Coronary artery (tissue), 2 donors: ENCODE data around the gene SLC2A6.

Experiments
- DNase-seq: peaks from one replicate; pipeline ENCODE4 v3.0.0-alpha.2; 2017; ENCODE audit warnings: low spot score
- H3K27ac ChIP-seq, 2 donors: fragments of 200-600 bp; sonication (generic); one replicate each; pipeline ENCODE4 v1.5.1; 2016 to 2019
- H3K4me3 ChIP-seq: fragments of 200-600 bp; sonication (generic); 2 replicates; pipeline ENCODE4 v1.5.1; 2016; ENCODE audit warnings: mild to moderate bottlenecking, moderate library complexity
- TF ChIP-seq, protein P1 (sequence below): fragments of 200-600 bp; sonication (generic); IDR thresholded peaks from one replicate; pipeline ENCODE4 v1.5.1; 2019; ENCODE audit warnings: antibody characterized with exemption

The SLC2A6 gene

DNA sequence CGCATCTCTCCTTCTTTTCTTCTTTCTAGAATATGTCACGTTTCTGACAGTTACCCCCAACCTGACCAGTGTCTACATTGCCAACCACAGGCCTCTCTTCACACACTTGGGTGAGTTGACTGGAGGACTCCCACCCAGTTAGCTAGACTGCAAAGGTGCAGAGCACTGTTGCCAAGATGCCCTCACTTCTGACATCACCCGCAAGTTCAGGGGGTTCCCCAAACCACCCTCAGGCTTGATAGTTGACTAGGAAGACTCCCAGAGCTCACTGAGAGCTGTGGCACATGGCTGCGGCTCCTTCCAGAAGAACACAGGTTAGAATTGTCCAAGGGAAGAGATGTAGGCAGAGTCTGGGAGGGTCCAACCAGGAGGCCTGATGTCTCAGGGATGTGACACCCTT is 39.6 kb downstream of the SLC2A6 start:
- TF ChIP-seq, protein P1, sequence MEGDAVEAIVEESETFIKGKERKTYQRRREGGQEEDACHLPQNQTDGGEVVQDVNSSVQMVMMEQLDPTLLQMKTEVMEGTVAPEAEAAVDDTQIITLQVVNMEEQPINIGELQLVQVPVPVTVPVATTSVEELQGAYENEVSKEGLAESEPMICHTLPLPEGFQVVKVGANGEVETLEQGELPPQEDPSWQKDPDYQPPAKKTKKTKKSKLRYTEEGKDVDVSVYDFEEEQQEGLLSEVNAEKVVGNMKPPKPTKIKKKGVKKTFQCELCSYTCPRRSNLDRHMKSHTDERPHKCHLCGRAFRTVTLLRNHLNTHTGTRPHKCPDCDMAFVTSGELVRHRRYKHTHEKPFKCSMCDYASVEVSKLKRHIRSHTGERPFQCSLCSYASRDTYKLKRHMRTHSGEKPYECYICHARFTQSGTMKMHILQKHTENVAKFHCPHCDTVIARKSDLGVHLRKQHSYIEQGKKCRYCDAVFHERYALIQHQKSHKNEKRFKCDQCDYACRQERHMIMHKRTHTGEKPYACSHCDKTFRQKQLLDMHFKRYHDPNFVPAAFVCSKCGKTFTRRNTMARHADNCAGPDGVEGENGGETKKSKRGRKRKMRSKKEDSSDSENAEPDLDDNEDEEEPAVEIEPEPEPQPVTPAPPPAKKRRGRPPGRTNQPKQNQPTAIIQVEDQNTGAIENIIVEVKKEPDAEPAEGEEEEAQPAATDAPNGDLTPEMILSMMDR, result no peak
- H3K4me3 ChIP-seq, result no peak overlapping the region
- DNase-seq, result no peak
- H3K27ac ChIP-seq, result no peak overlapping the region

DNA sequence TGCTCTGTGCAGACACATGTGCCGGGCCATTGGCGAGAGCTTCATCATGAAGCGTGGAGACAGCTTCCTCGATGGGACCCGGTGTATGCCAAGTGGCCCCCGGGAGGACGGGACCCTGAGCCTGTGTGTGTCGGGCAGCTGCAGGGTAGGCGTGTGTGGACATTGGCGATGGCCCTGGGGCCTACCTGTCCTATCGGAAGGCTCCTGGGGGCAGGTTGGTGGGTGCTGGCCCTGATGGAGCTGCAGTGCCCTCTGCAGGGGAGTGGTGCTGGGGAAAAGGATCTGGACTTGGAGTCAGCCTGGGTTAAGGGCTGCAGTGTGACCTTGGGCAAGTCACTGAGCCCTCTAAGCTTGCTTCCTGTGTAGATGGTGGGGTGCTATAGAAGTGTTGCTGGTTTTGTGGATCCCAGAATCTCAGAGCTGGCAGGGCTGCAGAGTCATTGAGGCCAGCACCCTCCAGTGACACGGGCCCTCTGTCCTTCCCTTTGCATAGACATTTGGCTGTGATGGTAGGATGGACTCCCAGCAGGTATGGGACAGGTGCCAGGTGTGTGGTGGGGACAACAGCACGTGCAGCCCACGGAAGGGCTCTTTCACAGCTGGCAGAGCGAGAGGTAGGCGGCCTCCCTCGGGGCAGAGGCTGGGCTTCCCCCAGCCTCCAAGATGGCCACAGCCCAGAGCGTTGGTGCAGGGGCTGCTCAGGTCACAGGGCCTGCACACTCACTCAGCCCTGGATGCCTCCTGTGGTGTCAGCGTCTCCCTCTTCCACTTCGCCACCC is 41.0 kb downstream of the SLC2A6 start:
- Histone ChIP-seq H3K4me3 (no peak overlapping the region), H3K27ac (no peak overlapping the region)
- TF ChIP-seq, protein P1, result no peak
- DNase-seq, result no peak

DNA sequence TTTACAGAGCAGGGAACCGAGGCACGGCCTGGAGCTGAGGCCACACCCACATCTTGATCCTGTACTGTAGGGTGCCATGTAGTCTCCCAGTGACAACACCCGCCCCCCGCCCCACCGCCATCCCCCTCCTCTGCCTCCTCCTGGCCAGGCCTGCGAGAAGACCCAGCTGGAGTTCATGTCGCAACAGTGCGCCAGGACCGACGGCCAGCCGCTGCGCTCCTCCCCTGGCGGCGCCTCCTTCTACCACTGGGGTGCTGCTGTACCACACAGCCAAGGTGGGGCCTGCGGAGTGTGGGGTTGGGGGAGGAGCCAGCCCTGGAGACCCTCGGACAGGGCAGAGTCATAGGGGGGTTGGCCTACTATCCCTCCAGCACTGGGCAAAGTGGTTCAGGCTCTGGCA is 42.2 kb downstream of the SLC2A6 start:
- TF ChIP-seq, protein P1, result no peak
- no peak overlapping the region for H3K27ac ChIP-seq
- DNase-seq, result no peak
- H3K4me3 ChIP-seq, result no peak overlapping the region

DNA sequence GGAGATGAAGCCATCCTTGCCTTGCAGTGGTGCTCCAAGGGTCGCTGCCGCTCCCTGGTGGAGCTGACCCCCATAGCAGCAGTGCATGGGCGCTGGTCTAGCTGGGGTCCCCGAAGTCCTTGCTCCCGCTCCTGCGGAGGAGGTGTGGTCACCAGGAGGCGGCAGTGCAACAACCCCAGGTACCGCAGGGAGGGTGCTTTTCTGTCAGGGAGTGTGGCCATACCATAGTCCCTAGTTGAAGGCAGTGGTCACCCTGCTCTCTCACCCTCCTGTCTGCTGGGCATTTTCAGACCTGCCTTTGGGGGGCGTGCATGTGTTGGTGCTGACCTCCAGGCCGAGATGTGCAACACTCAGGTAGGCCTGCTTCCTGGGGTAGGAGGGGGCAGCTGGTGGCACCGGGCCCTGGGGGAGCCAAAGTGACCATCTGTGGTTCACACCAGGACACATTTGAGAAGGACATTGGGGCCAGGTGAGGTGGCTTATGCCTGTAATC is 45.5 kb downstream of the SLC2A6 start:
- DNase-seq, result no peak
- TF ChIP-seq, protein P1, result no peak
- no peak overlapping the region for H3K4me3 ChIP-seq
- H3K27ac ChIP-seq, result no peak overlapping the region

DNA sequence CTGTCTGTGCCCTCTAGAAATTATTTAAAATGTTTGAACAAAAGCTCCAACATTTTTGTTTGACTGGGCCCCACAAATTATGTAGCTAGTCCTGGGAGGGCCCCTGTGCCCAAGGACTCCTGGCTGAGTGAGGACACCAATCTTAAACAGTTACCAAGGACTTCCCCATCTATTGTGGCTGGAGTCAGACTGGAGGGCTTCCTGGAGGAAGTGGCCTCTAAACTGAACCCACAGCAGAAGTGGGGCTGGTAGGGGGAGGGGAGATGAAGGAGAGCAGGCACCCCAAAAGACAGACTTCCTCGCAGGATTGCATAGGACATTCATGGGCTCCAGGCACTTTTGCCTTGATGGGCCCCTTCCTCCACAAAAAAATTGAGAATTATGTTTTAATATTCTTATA is 48.7 kb downstream of the SLC2A6 start:
- no peak overlapping the region for H3K4me3 ChIP-seq
- DNase-seq, result no peak

DNA sequence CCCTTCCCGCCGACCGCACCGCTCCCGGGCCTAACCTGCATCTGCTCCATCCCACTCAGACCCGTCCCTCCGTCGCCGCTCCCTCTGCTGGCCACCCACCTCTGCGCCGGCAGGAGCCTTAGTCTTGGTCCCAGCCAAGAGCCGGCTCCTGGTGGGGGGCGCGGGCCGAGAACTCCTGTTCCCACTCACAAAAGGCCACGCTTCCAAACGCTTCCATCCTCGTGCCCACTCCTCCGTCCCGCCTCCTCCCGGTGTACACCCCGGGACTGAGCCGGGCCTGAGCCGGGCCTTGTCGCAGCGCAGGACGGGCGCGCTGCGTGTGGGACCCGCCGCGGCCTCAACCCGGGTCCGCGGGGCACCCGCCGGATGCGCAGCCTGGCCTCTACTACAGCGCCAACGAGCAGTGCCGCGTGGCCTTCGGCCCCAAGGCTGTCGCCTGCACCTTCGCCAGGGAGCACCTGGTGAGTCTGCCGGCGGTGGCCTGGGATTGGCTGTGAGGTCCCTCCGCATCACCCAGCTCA is 49.2 kb downstream of the SLC2A6 start:
- H3K27ac ChIP-seq, result no peak overlapping the region
- no peak for DNase-seq
- H3K4me3 ChIP-seq, result peak overlapping the region; percentile 72
- TF ChIP-seq, protein P1, result no peak

More for the DNA sequence above, 48.7 kb downstream of the SLC2A6 start:
- TF ChIP-seq, protein P1, result no peak
- H3K27ac ChIP-seq, result no peak overlapping the region

DNA sequence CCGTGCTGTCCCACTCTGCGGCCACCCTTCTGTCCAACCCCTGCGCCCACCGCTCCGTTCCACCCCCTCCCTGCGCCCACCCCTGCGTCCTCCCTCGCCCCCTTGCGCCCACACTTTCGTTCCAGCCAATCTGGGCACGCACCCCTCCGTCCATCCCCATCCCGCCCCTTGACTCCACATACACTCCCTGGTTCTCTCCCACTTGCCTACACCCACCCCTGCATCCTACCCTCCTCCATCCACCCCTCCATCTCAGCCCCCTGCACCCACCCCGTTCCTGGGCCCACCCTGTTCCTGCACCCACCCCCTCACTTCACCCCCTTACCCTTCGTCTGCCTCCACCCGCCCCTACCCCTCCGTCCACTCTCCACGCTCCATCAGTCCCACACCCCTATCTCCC is 49.7 kb downstream of the SLC2A6 start:
- H3K4me3 ChIP-seq, result peak overlapping the region; percentile 72
- H3K27ac ChIP-seq, result no peak overlapping the region
- TF ChIP-seq, protein P1, result no peak
- no peak for DNase-seq
